Breast epithelium (tissue), 3 donors: ENCODE measurements around the gene OBI1.

Experiments used
- POLR2AphosphoS5 ChIP-seq, 3 donors: sonication (generic); formaldehyde crosslinking; IDR thresholded peaks; one replicate each; pipeline ENCODE4 v1.6.1; 2017; ENCODE audit warnings: antibody characterized with exemption in 3 of 3
- TF ChIP-seq, protein P1 (sequence below), 3 donors: fragments of 450-650 bp; IDR thresholded peaks; one replicate each; pipeline ENCODE4 v1.5.1; 2016 to 2017; ENCODE audit warnings: antibody characterized with exemption in 3 of 3, mild to moderate bottlenecking in 3 of 3, moderate library complexity in 3 of 3

DNA sequence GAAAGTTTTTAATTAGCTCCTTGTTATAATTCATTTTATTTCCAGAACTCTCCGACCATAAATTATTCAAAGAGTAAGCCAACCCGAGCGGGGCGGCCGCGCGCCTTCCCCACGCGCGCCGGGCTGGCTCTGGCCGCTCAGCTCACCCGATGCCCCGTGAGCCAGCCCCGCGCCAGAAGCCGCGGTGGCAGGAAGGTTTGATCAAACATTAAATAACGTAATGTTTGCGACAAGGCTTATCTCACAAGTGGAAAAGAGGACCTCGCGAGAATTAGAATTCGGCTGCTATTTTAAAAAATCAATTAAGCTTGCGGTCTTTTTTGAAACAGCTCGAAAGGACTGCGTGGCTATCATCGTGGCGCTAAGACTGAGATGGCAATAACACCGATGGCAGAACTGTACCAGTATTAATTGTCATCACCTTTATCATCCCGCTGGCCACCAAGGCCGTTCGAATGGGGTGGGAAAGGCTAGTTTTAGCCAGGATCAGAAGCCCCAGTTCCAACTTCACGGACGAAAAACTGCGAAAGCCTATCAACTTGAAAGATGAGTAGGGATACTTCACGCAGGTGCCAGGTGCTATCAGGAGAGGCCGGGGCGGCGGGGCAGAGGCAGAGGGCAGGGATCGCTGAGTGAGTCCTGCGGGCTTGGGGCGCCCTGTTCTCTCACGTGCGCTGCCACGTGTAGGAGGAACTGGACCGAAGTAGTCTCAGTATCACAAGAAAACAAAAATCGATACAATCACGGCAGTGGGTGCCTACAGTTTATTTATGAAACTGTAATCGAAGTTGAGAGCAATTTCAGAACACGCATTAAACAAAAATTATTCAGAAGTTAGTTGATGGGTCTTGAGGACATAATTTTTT is 62.0 kb downstream of the OBI1 start:
- no peak for TF ChIP-seq POLR2AphosphoS5 (IDR thresholded peaks at IDR 0.05)
- TF ChIP-seq, protein P1, sequence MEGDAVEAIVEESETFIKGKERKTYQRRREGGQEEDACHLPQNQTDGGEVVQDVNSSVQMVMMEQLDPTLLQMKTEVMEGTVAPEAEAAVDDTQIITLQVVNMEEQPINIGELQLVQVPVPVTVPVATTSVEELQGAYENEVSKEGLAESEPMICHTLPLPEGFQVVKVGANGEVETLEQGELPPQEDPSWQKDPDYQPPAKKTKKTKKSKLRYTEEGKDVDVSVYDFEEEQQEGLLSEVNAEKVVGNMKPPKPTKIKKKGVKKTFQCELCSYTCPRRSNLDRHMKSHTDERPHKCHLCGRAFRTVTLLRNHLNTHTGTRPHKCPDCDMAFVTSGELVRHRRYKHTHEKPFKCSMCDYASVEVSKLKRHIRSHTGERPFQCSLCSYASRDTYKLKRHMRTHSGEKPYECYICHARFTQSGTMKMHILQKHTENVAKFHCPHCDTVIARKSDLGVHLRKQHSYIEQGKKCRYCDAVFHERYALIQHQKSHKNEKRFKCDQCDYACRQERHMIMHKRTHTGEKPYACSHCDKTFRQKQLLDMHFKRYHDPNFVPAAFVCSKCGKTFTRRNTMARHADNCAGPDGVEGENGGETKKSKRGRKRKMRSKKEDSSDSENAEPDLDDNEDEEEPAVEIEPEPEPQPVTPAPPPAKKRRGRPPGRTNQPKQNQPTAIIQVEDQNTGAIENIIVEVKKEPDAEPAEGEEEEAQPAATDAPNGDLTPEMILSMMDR (IDR thresholded peaks at IDR 0.05), result no peak
